ENCODE measurements around the gene EHBP1. TPM values are rescaled to one million over a fixed set of nuclear protein-coding genes. Genes with fewer than 3 reads are reported as not detected.

EHBP1 gene
- total RNA-seq, 2 experiments from 2014 or later = 21.4 to 22.3 TPM

DNA sequence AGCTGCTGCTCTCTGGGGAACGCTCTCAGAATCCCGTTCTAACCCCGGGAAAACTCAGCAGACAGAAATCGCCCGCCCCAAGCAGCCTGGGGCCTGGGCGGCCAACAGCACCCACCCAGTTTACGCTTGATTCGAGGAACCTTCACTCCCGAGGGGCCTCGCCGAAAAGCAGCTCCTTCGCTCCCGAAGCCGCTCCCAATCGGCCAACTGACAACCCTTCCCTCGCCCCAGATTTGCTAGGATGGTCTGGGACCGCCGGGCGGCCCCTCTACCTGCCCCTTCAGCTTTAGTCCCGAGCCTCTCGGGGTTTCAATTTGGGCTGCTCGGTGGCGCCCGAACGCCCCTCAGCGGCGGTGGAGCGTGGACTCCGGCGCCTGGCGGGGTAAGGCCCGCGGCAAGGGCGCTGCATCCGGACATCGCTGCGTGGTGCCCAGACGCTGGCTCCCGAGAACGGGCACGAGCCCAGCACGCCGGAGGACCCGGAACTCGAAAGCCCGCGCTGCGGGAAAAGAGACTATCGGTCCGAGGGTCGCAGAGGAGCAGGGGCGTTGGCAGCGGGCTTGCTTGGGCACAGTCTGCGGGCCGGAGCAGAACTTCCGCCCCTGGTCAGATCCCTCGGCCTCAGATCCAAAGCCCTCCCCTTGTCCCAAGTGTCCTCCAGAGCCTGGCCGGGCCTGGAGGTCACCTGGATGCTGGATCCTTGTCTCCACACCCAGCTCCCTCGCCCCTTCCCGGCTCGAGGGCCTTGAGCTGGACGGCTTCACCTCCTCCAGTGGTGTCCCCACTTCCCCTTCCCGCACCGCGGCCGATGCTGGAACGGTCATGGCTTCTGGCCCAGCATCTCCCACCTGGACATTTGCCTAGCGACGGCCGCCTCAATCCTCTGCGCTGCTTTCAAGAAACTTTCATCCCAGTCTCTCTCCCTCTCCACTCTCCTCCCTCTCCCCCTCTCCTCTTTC, 342.1 kb downstream of the EHBP1 start:
- TF ChIP-seq, protein P1, sequence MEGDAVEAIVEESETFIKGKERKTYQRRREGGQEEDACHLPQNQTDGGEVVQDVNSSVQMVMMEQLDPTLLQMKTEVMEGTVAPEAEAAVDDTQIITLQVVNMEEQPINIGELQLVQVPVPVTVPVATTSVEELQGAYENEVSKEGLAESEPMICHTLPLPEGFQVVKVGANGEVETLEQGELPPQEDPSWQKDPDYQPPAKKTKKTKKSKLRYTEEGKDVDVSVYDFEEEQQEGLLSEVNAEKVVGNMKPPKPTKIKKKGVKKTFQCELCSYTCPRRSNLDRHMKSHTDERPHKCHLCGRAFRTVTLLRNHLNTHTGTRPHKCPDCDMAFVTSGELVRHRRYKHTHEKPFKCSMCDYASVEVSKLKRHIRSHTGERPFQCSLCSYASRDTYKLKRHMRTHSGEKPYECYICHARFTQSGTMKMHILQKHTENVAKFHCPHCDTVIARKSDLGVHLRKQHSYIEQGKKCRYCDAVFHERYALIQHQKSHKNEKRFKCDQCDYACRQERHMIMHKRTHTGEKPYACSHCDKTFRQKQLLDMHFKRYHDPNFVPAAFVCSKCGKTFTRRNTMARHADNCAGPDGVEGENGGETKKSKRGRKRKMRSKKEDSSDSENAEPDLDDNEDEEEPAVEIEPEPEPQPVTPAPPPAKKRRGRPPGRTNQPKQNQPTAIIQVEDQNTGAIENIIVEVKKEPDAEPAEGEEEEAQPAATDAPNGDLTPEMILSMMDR (IDR thresholded peaks at IDR 0.05) = no peak
- ATAC-seq (ENCODE audit: poor library complexity) = no peak
- Histone ChIP-seq H3K27me3 (ENCODE audit: control insufficient read depth in 1 of 2, insufficient read depth in 2 of 2, low read length in 2 of 2) (peaks cover 45 to 84% of the 10 kb centered on the region in 2 experiments), H3K4me3 (ENCODE audit: low read length) (no peak overlapping the region), H3K9me3 (ENCODE audit: control insufficient read depth in 1 of 2, insufficient read depth in 1 of 2, low read length in 2 of 2) (peaks cover 0 to 44% of the 10 kb centered on the region in 2 experiments), H3K27ac (ENCODE audit: low read depth in 1 of 2, low read length in 2 of 2) (no peak overlapping the region), H3K4me1 (ENCODE audit: insufficient read depth, low read length) (peaks cover 48% of the 10 kb centered on the region), H3K36me3 (ENCODE audit: insufficient read depth, low read length) (no peaks in the 10 kb centered on the region)
- Mint-ChIP-seq H3K27me3 (peaks cover 77% of the 10 kb centered on the region), H3K4me3 (peak overlapping the region; percentile 57), H3K4me1 (ENCODE audit: low read depth) (peaks cover 44% of the 10 kb centered on the region), H3K36me3 (ENCODE audit: low read depth) (peaks cover 25% of the 10 kb centered on the region), H3K27ac (no peak overlapping the region), H3K9me3 (no peaks in the 10 kb centered on the region)
- intact Hi-C loops (cut with DNase I, micrococcal nuclease) = no loop called here
- DNase-seq = peak in 2 of 14 experiments; percentile 10 to 13
- POLR2A ChIA-PET = no interaction called here
- CTCF ChIA-PET = no interaction called here

DNA sequence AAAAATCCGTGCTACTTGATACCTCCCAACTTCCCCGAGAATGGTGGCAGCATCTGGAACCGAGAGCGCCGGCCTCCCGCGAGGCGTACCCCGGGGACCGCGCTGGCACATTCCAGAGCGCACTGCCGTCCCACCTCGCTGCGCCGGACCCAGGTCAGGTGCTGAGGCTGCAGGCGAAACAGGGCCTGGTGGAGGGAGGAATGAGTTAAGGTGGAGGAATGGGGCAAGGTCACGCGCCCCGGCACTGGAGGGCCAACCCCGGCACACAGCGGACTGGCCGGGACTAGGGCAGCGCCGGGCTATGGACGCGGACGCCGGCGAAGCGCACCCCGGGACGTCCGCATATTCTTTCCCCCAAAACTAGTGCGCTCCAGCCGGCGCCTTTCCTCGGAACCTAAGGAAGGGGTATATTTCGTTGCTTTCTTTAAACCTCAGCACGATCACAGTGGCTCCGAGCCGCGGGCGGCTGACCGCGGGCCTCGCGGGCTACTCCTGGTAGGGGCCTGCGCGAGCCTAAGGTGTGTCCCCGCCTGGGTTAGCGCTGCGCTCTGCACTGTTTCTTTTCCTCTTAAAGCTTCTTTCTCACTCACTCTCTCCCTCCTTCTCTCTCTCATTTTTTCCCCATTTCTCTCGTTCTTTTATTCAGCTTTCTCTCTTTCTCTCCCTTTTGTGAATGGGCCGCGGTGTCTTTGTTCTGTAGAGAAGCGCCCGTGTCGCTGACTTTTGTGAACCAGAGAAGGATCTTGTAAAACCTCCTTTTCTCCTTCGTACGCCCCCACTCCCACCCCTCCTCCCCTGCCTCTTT, 343.1 kb downstream of the EHBP1 start:
- TF ChIP-seq, protein P1 (IDR thresholded peaks at IDR 0.05) = no peak
- H3K27ac ChIP-seq (ENCODE audit: low read depth in 1 of 2, low read length in 2 of 2) = no peak overlapping the region
- H3K27me3 ChIP-seq (ENCODE audit: control insufficient read depth in 1 of 2, insufficient read depth in 2 of 2, low read length in 2 of 2) = peaks cover 54 to 93% of the 10 kb centered on the region in 2 experiments
- peaks cover 22% of the 10 kb centered on the region for H3K36me3 Mint-ChIP-seq (ENCODE audit: low read depth)
- DNase-seq (peak in 1 of 14 experiments; percentile 4), ATAC-seq (ENCODE audit: poor library complexity) (no peak)
- H3K9me3 Mint-ChIP-seq = no peaks in the 10 kb centered on the region
- peaks cover 0 to 52% of the 10 kb centered on the region in 2 experiments for H3K9me3 ChIP-seq (ENCODE audit: control insufficient read depth in 1 of 2, insufficient read depth in 1 of 2, low read length in 2 of 2)
- H3K4me1 ChIP-seq (ENCODE audit: insufficient read depth, low read length) = peaks cover 57% of the 10 kb centered on the region
- no peak overlapping the region for H3K27ac Mint-ChIP-seq
- ChIA-PET CTCF (no interaction called here), POLR2A (no interaction called here)
- H3K4me3 ChIP-seq (ENCODE audit: low read length) = no peak overlapping the region
- no peaks in the 10 kb centered on the region for H3K36me3 ChIP-seq (ENCODE audit: insufficient read depth, low read length)
- peaks cover 50% of the 10 kb centered on the region for H3K4me1 Mint-ChIP-seq (ENCODE audit: low read depth)
- intact Hi-C loops (cut with DNase I, micrococcal nuclease) = no loop called here
- H3K4me3 Mint-ChIP-seq = peak overlapping the region; percentile 89
- H3K27me3 Mint-ChIP-seq = peaks cover 83% of the 10 kb centered on the region

DNA sequence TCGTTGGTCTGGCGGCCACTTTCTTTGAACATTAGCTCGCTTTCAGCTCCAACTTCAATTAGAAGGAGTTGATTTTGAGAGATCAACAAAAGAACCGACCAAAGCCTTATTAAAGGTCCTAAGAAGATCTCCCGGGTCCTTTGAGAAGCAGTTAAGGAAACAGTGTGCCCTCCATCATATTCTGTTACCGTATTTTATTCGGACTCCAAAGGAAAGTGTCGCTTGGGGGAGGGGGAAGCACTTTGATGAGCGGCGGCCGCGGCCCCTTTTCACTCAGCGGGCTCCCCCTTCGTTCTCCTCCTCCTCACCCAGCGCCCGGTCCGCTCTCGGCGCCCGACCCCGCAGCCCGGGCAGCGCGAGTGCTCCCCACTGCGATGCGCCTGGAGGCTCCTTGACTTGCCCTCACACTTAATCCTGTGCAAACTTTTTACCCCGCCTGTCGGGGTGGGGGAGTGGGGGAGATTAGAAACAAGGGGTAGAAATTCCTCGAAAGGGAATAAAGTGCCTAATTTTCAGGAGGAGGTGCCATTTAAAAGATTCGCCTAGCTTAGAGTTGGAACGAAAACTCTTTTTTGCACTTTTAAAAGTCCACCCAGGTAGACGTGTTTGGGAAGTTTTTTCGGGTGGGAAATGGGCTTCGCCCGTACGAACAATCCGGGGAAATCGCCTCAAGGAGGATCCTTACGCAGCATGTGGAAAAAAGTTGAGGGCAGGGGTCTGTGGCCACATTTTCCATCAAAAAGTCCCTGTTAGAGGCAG, 343.9 kb downstream of the EHBP1 start:
- Mint-ChIP-seq H3K9me3 (no peaks in the 10 kb centered on the region), H3K36me3 (ENCODE audit: low read depth) (peaks cover 20% of the 10 kb centered on the region), H3K27me3 (peaks cover 84% of the 10 kb centered on the region), H3K4me1 (ENCODE audit: low read depth) (peaks cover 58% of the 10 kb centered on the region), H3K4me3 (peak overlapping the region; percentile 89), H3K27ac (no peak overlapping the region)
- ChIA-PET POLR2A (no interaction called here), CTCF (no interaction called here)
- H3K4me1 ChIP-seq (ENCODE audit: insufficient read depth, low read length) = peaks cover 66% of the 10 kb centered on the region
- H3K27me3 ChIP-seq (ENCODE audit: control insufficient read depth in 1 of 2, insufficient read depth in 2 of 2, low read length in 2 of 2) = peaks cover 62 to 95% of the 10 kb centered on the region in 2 experiments
- no peak overlapping the region for H3K27ac ChIP-seq (ENCODE audit: low read depth in 1 of 2, low read length in 2 of 2)
- H3K9me3 ChIP-seq (ENCODE audit: control insufficient read depth in 1 of 2, insufficient read depth in 1 of 2, low read length in 2 of 2) = peaks cover 0 to 60% of the 10 kb centered on the region in 2 experiments
- H3K4me3 ChIP-seq (ENCODE audit: low read length) = peak overlapping the region; percentile 32
- H3K36me3 ChIP-seq (ENCODE audit: insufficient read depth, low read length) = no peaks in the 10 kb centered on the region
- TF ChIP-seq, protein P1 (IDR thresholded peaks at IDR 0.05) = no peak
- no peak for ATAC-seq (ENCODE audit: poor library complexity)
- no peak for DNase-seq
- intact Hi-C loops (cut with DNase I, micrococcal nuclease) = no loop called here

All from CD4-positive, alpha-beta T cell (primary cell).